ENCODE results near the gene MAP3K14.

Gene MAP3K14

GRCh38 chr17:45231481-45232116 lies 85.2 kb downstream of the MAP3K14 start:
- DNase-seq = peak in 1 of 2 experiments; percentile 24

- DNase-seq = no peak
Measured at GRCh38 chr17:45230787-45231480, 85.9 kb downstream of the MAP3K14 start.

DNA sequence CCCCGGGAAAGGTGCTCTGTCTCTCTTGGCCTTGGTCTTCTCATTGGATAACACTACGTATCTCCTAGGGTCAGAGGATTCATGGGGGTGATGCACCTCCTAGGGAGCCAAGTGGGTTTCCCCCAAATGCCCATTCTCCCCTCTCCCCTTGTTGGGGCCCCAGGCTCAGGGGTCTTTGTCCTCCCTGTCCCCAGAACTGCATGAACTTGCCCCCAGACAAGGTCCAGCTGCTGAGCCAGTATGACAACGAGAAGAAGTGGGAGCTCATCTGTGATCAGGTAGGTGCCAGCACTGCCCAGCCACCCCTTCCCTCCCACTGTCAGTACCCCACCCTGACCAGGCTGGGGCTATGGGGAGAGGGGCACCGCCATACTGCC lies 86.4 kb downstream of the MAP3K14 start:
- DNase-seq = no peak

DNA sequence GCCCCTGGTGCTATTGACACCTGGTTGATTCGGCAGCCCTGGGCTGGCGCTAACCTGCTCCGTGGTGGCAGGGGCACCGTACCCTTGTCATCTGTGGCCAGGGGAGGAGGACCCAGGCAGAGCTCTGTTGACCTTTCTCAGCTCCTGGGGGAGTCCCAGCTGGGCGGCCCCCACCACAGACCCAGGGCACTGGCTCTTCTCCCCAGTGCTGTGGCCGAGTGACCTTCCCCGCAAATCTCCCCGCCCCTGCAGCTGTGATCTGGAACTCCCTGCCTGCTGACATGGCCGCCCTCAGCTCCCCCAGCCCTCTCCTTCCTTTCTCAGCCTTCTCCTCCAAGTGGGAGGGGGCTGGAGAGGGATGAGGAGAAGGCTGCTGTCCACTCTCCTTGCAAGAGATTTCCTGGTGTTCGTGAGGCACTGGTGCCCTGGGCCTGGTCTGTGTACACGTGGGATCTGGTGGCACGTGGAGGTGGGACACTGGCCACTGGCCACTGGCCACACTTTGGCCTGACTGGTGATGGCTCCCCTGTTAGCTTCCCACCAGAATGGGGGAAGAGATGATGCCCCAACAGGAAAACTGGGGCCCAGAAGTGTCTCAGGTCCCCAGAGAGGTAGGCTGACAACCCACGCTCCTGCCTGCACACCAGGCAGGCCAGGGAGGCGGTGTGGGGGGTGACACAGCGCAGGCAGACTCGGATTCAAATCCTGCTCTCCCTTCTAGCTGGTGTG lies 87.0 kb downstream of the MAP3K14 start:
- DNase-seq = no peak

GRCh38 chr17:45228763-45229539 lies 87.9 kb downstream of the MAP3K14 start:
- no peak for DNase-seq

- no peak for DNase-seq
Measured at GRCh38 chr17:45227926-45228762, 88.7 kb downstream of the MAP3K14 start.

GRCh38 chr17:45227101-45227925 lies 89.5 kb downstream of the MAP3K14 start:
- DNase-seq = no peak

DNA sequence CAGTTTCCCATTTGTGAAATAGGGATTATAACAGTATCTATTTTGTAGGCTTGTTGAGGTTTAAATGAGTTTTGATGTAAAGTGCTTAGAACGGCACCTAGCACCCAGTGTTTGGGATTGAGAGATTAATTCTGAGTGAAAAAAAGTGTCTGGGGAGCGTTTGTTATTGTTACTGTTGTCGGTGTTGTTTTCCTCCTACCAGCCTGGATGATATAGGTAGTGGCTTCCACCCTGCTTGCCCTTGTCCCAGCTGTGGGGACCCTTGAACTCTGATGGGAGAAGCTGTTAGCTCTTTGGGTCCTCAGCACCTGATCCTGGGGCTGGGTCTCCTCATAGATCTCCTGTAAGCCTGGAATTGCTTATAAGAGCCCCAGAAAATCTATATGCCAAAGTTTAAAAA lies 90.2 kb downstream of the MAP3K14 start:
- no peak for DNase-seq

- no peak for DNase-seq
Measured at GRCh38 chr17:45225964-45226530, 90.8 kb downstream of the MAP3K14 start.

- DNase-seq = peak; percentile 42 to 66
Measured at GRCh38 chr17:45225051-45225700, 91.6 kb downstream of the MAP3K14 start.

GRCh38 chr17:45224671-45225050 lies 92.2 kb downstream of the MAP3K14 start:
- no peak for DNase-seq

DNA sequence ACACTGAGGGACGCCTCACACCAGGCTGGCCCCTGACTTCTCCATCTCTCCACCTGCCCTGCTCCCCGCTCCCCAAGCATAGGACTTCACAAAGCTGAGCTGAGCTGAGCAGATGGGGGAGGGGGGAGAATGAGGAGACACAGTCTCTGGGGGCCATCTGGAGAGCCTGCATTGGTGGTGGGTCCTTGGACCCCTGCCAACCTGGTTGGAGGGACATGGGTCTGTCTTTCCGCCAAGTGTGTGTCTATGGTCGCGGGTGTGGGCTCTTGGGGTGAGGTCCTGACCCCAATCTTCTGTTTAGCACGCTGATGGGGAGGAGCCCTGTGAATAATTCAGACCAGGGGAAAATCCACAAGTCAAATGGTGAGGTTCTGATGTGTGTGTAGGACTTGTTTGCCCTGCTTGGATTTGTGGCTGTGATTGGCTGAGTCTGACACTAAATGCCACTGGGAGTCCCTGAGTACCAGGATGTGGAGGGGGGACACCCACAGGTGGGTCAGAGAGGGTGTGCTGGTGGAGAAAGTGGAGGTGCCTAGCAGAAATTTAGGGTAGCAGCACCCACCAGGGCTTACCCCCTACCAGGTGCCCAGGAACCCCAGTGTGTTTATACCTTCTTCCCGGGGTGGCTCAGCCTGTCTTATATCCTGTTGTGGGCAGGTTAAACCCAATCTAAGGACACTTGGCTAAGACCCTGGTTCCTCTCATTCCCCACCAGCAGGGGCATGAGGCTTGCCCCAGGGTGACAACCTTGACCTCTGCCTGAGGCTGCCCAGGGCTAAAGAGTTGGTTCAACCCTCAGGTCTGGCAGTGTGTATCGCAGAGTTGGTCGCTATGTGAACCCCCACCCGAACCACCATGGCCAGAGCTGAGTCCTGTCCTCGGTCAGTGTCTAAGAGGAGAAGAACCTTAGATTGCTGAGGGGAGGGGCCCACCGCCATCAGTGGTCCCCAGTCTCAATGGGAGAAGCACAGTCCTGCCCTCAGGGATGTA lies 93.0 kb downstream of the MAP3K14 start:
- DNase-seq = no peak

DNA sequence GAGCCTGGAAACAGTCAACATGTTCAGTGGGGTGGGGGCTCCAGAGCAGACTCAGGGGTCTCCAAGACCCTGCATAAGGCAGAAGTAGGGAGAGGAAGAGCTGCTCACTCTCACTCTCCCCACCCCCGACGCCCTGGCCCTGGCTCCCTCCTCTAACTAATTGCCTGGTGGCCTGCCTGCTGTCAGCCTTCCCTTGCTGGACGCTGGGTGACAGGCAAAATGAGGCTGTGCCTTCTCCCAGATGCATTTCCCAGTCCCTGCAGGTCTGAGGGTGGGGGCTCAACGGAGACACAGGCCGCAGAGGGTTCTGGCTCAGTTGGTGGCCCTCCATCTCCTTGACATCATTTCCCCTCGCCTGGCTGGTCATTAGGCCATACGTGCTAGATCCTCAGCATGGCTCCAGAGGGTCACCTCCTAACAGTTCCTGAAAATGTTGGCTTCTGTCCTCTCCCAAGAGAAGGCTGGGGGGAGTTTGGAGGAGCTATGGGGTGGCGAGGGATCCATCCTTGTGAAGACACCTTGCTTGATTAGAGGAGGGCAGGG lies 93.8 kb downstream of the MAP3K14 start:
- DNase-seq = no peak

DNA sequence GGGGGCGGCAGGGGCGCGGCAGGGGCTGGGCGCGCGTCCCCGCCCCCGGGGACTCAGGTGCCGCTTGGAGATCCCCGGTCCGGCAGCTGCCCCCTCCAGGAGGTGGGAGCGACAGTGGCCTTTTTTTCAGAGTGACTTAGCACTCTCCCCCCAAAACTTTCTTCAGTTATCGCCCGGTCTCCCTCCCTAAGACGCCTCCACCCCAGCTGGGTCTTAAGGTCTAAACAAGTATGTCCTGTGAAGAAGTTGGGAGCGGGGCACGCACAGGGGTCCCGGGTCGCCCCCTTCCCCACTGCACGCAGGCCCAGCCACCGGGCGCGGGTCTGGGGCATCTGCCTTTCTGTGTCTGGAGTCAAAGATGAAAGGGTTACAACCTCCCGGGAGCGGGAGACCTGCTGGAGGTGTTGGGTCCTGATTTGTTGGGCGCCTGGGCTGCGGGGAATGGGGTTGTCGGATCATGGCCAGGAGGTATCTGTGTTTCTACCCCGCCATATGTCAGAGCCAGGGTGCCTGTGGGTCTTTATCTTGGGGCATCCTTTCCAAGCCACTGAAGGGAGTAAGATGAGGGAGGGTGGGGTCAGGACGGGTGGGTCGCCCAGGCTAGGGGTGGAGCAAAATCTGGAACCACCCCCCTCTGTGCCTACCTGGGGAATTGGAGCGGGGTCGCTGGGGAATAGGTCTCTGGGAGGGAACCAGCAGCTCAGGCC lies 94.4 kb downstream of the MAP3K14 start:
- no peak for DNase-seq

DNA sequence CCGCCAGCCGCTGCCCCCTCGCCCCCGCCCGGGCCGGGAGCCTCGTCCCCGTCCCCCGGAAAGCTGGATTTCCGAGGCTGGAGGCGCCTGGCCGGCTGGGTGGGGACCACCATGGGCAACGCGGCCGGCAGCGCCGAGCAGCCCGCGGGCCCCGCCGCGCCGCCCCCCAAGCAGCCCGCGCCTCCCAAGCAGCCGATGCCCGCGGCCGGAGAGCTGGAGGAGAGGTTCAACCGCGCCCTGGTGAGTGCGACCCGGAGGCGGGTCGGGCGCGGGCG lies 94.9 kb downstream of the MAP3K14 start:
- DNase-seq = no peak

DNA sequence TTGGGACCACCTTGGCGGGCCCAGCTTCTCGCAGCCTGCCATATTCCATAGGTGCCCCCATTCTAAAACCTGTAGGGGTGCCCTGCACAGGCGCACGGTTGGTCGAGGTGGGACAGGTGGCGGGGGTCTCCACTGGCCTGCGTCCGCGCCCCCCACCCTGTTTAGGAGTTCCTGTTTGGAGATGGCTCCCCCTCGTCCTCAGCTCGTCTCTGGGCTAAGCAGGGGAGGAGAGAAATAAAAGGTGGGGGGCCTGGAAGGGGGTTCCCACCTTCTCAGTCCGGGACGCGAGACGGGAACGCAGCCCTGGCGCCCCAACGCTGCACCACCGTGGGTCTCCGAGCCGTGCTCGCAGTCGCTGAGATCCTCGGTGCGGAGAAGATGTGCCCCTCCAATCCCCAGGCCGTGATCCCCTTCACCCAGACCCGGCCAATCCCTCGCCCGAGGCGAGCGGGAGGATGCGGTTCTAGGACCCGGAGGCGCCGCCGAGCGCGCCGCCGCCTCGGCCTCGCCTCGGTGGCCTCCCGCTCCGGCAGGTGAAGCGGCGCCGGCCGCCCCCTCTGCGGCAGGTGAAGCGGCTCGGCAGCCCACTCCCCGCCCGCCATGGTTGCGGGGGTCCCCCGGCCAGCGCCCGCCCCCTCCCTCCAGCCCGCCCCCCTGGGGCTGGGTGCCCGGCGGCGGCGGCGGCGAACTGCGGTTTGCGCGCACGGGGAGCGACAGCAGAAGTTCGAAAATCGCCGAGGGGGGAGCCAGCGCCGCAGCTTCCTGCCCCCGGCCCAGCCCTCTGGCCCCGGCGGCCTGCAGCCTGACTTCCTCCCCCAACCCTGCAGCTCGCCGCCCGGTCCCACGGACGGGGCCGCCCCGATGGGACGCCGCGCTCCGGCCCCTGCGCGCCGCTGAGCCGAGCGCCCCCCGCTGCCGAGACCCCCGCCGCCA lies 95.5 kb downstream of the MAP3K14 start, which contains the start of gene FMNL1:
TSS of gene FMNL1 (plus strand) at position 805 of the 933 bp plus-strand sequence. CDS start 240 bp downstream, outside the sequence.
- DNase-seq = no peak

GRCh38 chr17:45220079-45220478 lies 96.7 kb downstream of the MAP3K14 start:
- no peak for DNase-seq

Measured in SW 1271 (cell line).